ENCODE results near the gene OR1A1.

GRCh38 chr17:3260600-3260999, 53.1 kb downstream of the OR1A1 start:
- no peak for TF ChIP-seq CTCF (IDR thresholded peaks at IDR 0.05)
- TF ChIP-seq POLR2A (IDR thresholded peaks at IDR 0.05): no peak

Measured in heart left ventricle (tissue), 13 donors.